Astrocyte (in vitro differentiated cells and primary cell): Measurements from ENCODE around the gene SH2B3.
"Not testable (repeated sequence)": the region's sequence is repeated elsewhere in the genome, so short reads cannot be mapped to it uniquely, and the experiment has no call there.

Experiments used
- CTCF ChIP-seq: IDR thresholded peaks from 2 replicates; pipeline ENCODE4 v1.5.1; 2011; ENCODE audit warnings: low read depth, mild to moderate bottlenecking, inconsistent platforms, low read length, moderate library complexity; ENCODE audit not compliant: insufficient read depth
- EZH2 ChIP-seq: IDR thresholded peaks from 2 replicates; pipeline ENCODE4 v1.6.1; 2012; ENCODE audit warnings: mild to moderate bottlenecking, low read length, inconsistent platforms; ENCODE audit not compliant: insufficient read depth

- not testable (repeated sequence) for TF ChIP-seq EZH2, CTCF
Observed at GRCh38 chr12:111402490-111402824, 3.3 kb upstream of the SH2B3 start.
